Measurements from ENCODE around the gene BTF3. TPM values are rescaled to one million over a fixed set of nuclear protein-coding genes. Genes with fewer than 3 reads are reported as not detected.

Gene BTF3
- total RNA-seq, 1 donor: 207 TPM

DNA sequence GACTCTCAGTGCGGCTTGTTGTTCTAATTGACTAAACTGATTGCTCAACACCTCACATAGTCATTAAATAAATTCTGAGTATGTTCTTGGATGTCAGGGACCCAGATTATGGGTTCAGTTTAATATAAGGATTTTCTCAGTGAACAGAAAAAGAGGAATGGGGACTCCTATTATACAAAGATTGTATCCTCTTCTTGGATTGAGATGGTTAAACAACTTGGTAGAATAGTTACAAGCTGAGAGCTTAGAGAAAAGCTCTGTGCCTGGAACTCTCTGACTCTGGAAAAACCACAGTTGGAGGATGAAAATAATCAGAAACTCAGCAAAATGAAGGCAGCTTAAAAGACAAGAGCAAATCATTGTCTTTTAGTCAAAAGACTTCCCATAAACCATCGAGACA is 36.7 kb downstream of the BTF3 start:
- TF ChIP-seq, protein P1, sequence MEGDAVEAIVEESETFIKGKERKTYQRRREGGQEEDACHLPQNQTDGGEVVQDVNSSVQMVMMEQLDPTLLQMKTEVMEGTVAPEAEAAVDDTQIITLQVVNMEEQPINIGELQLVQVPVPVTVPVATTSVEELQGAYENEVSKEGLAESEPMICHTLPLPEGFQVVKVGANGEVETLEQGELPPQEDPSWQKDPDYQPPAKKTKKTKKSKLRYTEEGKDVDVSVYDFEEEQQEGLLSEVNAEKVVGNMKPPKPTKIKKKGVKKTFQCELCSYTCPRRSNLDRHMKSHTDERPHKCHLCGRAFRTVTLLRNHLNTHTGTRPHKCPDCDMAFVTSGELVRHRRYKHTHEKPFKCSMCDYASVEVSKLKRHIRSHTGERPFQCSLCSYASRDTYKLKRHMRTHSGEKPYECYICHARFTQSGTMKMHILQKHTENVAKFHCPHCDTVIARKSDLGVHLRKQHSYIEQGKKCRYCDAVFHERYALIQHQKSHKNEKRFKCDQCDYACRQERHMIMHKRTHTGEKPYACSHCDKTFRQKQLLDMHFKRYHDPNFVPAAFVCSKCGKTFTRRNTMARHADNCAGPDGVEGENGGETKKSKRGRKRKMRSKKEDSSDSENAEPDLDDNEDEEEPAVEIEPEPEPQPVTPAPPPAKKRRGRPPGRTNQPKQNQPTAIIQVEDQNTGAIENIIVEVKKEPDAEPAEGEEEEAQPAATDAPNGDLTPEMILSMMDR (IDR thresholded peaks at IDR 0.05; ENCODE audit: extremely low read depth, low read depth, low read length): no peak
- DNase-seq (ENCODE audit: insufficient read length, low spot score, missing footprints): no peak
- Histone ChIP-seq H3K4me2 (ENCODE audit: insufficient read depth, low read length) (no peak overlapping the region), H3K27me3 (ENCODE audit: insufficient read depth, low read length) (peaks cover 3% of the 10 kb centered on the region), H2AFZ (ENCODE audit: low read length) (no peak overlapping the region), H3K27ac (ENCODE audit: low read depth, low read length) (no peak overlapping the region), H4K20me1 (ENCODE audit: insufficient read depth, low read length) (no peaks in the 10 kb centered on the region), H3K4me3 (ENCODE audit: insufficient read depth, low read length) (no peak overlapping the region), H3K4me1 (ENCODE audit: insufficient read depth, low read length) (peaks cover 7% of the 10 kb centered on the region), H3K9me3 (ENCODE audit: low read depth, low read length) (no peaks in the 10 kb centered on the region), H3K36me3 (ENCODE audit: insufficient read depth, low read length) (no peaks in the 10 kb centered on the region), H3K79me2 (ENCODE audit: insufficient read depth, low read length) (no peaks in the 10 kb centered on the region)

DNA sequence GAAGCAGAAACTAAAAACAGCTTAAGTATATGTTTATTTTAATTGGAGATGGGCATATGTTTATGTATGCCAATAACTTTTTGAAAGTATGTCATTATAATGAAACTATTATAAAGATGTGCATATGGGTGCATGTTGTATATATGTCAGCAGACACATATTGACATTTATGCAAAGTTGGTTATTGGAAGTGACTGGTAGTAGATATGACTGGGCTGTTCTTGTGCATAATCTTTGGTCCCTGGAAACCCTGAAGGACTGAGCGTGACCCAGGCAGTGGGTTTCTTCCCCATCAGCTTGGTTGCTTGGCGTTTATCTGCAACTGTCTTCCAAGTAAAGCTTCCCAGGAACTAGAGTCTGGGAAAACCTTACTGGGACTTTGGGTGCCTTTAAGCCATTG is 41.5 kb downstream of the BTF3 start:
- H3K27ac ChIP-seq (ENCODE audit: low read depth, low read length): no peak overlapping the region
- no peaks in the 10 kb centered on the region for H3K9me3 ChIP-seq (ENCODE audit: low read depth, low read length)
- no peaks in the 10 kb centered on the region for H3K79me2 ChIP-seq (ENCODE audit: insufficient read depth, low read length)
- no peaks in the 10 kb centered on the region for H3K4me1 ChIP-seq (ENCODE audit: insufficient read depth, low read length)
- no peaks in the 10 kb centered on the region for H4K20me1 ChIP-seq (ENCODE audit: insufficient read depth, low read length)
- no peak overlapping the region for H2AFZ ChIP-seq (ENCODE audit: low read length)
- DNase-seq (ENCODE audit: insufficient read length, low spot score, missing footprints): no peak
- TF ChIP-seq, protein P1 (IDR thresholded peaks at IDR 0.05; ENCODE audit: extremely low read depth, low read depth, low read length): no peak
- peaks cover 3% of the 10 kb centered on the region for H3K27me3 ChIP-seq (ENCODE audit: insufficient read depth, low read length)
- no peak overlapping the region for H3K4me2 ChIP-seq (ENCODE audit: insufficient read depth, low read length)
- no peaks in the 10 kb centered on the region for H3K36me3 ChIP-seq (ENCODE audit: insufficient read depth, low read length)
- no peak overlapping the region for H3K4me3 ChIP-seq (ENCODE audit: insufficient read depth, low read length)

DNA sequence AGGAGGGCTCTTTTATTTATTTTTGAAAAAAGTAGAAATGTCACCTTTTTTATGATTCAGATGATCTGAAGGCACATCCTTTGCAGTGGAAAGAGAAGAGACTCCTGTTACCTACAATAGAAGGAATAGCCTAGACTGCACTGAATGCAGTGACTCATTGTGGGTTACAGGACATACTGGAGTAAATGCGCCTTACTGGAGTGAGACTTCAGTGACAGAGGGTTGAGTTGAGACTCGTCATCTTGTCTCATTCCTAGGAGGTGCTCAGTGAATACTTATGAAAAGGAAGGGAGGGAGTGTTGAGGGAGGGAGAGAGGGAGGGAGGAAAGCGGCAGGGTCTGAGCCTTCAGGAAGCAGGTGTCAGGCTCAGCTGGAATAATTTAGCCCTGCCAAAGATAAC is 42.0 kb downstream of the BTF3 start:
- peak; percentile 80 for DNase-seq (ENCODE audit: insufficient read length, low spot score, missing footprints)
- TF ChIP-seq, protein P1 (IDR thresholded peaks at IDR 0.05; ENCODE audit: extremely low read depth, low read depth, low read length): no peak
- Histone ChIP-seq H3K79me2 (ENCODE audit: insufficient read depth, low read length) (no peaks in the 10 kb centered on the region), H3K4me1 (ENCODE audit: insufficient read depth, low read length) (no peaks in the 10 kb centered on the region), H3K4me3 (ENCODE audit: insufficient read depth, low read length) (no peak overlapping the region), H3K9me3 (ENCODE audit: low read depth, low read length) (no peaks in the 10 kb centered on the region), H3K27ac (ENCODE audit: low read depth, low read length) (no peak overlapping the region), H3K27me3 (ENCODE audit: insufficient read depth, low read length) (peaks cover 1% of the 10 kb centered on the region), H4K20me1 (ENCODE audit: insufficient read depth, low read length) (no peaks in the 10 kb centered on the region), H3K36me3 (ENCODE audit: insufficient read depth, low read length) (no peaks in the 10 kb centered on the region), H2AFZ (ENCODE audit: low read length) (no peak overlapping the region), H3K4me2 (ENCODE audit: insufficient read depth, low read length) (no peak overlapping the region)

DNA sequence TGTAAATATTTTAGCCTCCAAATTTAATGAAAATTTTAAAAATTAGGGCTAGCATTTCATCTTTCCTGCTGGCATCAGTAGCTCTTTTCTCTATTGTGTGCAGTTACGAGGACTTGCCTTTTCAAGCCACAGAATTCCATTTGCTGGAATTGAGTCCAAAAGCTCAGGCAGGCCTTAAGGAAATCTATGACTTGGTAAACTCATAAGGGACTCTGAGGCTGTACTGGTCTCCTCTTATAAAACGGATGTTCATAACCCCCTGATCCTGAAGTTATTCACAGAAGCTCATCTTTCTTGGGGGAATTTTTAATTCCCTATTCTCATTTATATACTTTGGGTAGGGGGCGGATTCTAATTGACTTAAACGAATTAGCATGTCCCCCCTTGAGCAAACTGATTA is 43.8 kb downstream of the BTF3 start:
- Histone ChIP-seq H3K9me3 (ENCODE audit: low read depth, low read length) (no peaks in the 10 kb centered on the region), H3K4me2 (ENCODE audit: insufficient read depth, low read length) (no peak overlapping the region), H2AFZ (ENCODE audit: low read length) (no peak overlapping the region), H3K4me3 (ENCODE audit: insufficient read depth, low read length) (no peak overlapping the region), H4K20me1 (ENCODE audit: insufficient read depth, low read length) (no peaks in the 10 kb centered on the region), H3K27me3 (ENCODE audit: insufficient read depth, low read length) (no peaks in the 10 kb centered on the region), H3K4me1 (ENCODE audit: insufficient read depth, low read length) (no peaks in the 10 kb centered on the region), H3K36me3 (ENCODE audit: insufficient read depth, low read length) (no peaks in the 10 kb centered on the region), H3K79me2 (ENCODE audit: insufficient read depth, low read length) (no peaks in the 10 kb centered on the region), H3K27ac (ENCODE audit: low read depth, low read length) (no peak overlapping the region)
- no peak for DNase-seq (ENCODE audit: insufficient read length, low spot score, missing footprints)
- TF ChIP-seq, protein P1 (IDR thresholded peaks at IDR 0.05; ENCODE audit: extremely low read depth, low read depth, low read length): no peak

All from osteoblast (primary cell).